ENCODE results near the gene KRTAP12-2.

The KRTAP12-2 gene

GRCh38 chr21:44626673-44627143 lies 40.0 kb downstream of the KRTAP12-2 start, which contains the start of gene KRTAP10-9:
Gene KRTAP10-9 (plus strand): TSS chr21:44627093. CDS start chr21:44627172, 79 bp downstream.
- no peak for DNase-seq (ENCODE audit: low spot score)

GRCh38 chr21:44626262-44626661 lies 40.5 kb downstream of the KRTAP12-2 start:
- no peak for DNase-seq (ENCODE audit: low spot score)

- DNase-seq (ENCODE audit: low spot score): no peak
Measured at GRCh38 chr21:44625756-44626155, 41.0 kb downstream of the KRTAP12-2 start.

- DNase-seq (ENCODE audit: low spot score): no peak
Measured at GRCh38 chr21:44623575-44623974, 43.2 kb downstream of the KRTAP12-2 start.

- no peak for DNase-seq (ENCODE audit: low spot score)
Measured at GRCh38 chr21:44619886-44620285, 46.8 kb downstream of the KRTAP12-2 start.

- peak; percentile 3 for DNase-seq (ENCODE audit: low spot score)
Measured at GRCh38 chr21:44618909-44619308, 47.8 kb downstream of the KRTAP12-2 start.

GRCh38 chr21:44618504-44618903 lies 48.2 kb downstream of the KRTAP12-2 start:
- DNase-seq (ENCODE audit: low spot score): peak; percentile 2

GRCh38 chr21:44617071-44617501 lies 49.6 kb downstream of the KRTAP12-2 start:
- no peak for DNase-seq (ENCODE audit: low spot score)

- DNase-seq (ENCODE audit: low spot score): no peak
Measured at GRCh38 chr21:44616591-44616926, 50.2 kb downstream of the KRTAP12-2 start.

All from kidney capillary endothelial cell (primary cell).